Brain microvascular endothelial cell (primary cell): Measurements from ENCODE around the gene PKHD1.

Source experiments
- DNase-seq: peaks from one replicate; pipeline ENCODE4 v3.0.0-alpha.2; 2020
- H3K27ac ChIP-seq: fragments of 250-450 bp; sonication (Bioruptor Pico); 2 replicates; pipeline ENCODE4 v1.5.1; 2020; ENCODE audit warnings: mild to moderate bottlenecking, moderate library complexity
- H3K27me3 ChIP-seq: fragments of 250-450 bp; sonication (Bioruptor Pico); replicated peaks from 2 replicates; pipeline ENCODE4 v1.5.1; 2020; ENCODE audit warnings: mild to moderate bottlenecking
- H3K36me3 ChIP-seq: fragments of 250-450 bp; sonication (Bioruptor Pico); replicated peaks from 2 replicates; pipeline ENCODE4 v1.5.1; 2020; ENCODE audit warnings: mild to moderate bottlenecking
- H3K4me3 ChIP-seq: 2 replicates; pipeline ENCODE4 v1.5.1; 2011; ENCODE audit warnings: low read depth, mild to moderate bottlenecking, control low read depth, low read length, moderate library complexity
- CTCF ChIP-seq: IDR thresholded peaks from 2 replicates; pipeline ENCODE4 v1.5.1; 2011; ENCODE audit warnings: low read depth, mild to moderate bottlenecking, moderate library complexity, low read length, control low read depth, inconsistent platforms; ENCODE audit errors: missing control alignments
- in situ Hi-C: cut with HindIII; loops from 2 replicates; pipeline ENCODE4 v1.10.0; 2017; ENCODE audit warnings: low sequenced_read_pairs, low pct_ligation_motif_present

The PKHD1 gene

GRCh38 chr6:51910851-51911250 lies 176.6 kb downstream of the PKHD1 start:
- no peak for DNase-seq
- in situ Hi-C loops, result no loop called here
- Histone ChIP-seq H3K27me3 (no peaks in the 10 kb centered on the region), H3K36me3 (no peaks in the 10 kb centered on the region), H3K4me3 (no peak overlapping the region), H3K27ac (no peak overlapping the region)
- TF ChIP-seq CTCF, result no peak

DNA sequence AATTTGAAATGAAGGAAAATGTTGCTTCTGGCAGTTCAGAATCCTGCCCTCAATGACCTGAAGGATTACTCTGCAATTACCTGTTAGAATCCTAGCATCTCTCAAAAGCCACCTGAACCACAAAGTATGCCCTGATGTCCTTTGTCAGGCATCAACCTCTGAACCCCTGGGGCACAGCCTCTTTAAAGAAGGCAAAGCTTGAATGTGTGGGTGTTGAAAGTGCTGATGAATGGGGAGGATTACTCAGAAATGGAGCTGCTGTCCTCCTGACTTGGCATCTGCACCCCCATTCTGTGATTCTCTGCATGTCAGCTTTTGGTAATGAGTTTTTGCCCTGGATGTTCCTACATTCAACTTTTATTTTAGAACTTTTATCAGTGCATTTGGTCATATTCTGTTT lies 179.2 kb downstream of the PKHD1 start:
- no peak overlapping the region for H3K4me3 ChIP-seq
- H3K27me3 ChIP-seq, result no peaks in the 10 kb centered on the region
- no peak overlapping the region for H3K27ac ChIP-seq
- no peaks in the 10 kb centered on the region for H3K36me3 ChIP-seq
- no peak for TF ChIP-seq CTCF
- DNase-seq, result no peak
- in situ Hi-C loops, result no loop called here

DNA sequence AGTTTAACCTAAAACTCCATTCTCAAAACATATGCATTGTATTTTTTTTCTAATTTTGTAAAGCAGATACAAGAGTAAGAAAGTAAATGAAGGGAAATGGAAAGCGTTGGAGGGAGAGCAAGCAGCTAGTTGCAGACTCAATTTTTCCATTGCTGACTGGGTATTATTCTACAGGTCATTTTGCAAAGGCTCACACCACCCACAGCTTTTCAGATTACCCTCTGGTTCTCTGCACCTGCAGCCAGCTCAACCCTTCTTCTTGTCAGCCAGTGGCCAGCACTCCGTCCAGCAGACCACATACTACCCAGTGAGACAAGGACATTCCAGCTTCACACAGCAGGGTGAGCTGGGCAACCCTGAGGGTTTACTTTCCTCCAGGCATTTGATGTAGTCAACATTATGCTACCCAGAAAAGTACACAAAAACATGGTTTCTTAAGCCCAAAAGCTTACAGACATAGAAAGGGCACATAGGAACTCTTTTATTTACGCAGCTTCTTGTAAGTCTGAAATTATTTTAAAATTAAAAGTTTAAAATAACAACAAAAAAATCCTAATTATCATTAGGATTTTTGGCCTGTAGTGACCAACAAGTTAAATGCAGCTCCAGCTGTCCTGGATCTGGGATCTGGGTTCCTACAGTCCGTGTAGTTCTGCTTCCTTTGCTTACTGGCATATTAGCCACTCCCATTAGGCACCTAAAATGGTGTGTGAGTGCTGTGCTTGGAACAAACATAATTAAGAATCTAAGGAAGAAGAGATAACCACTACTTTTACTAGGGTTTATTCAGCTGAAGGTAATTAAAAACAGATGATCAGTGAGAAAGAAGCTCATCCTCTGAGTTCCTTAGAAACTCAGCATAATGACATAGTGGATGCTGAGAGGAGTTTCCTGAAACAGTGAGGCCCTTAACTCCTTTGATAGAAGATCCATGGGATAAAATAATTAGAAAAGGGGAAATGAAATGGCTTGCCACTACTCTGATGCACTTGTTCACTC lies 185.3 kb downstream of the PKHD1 start:
- no peak overlapping the region for H3K4me3 ChIP-seq
- TF ChIP-seq CTCF, result no peak
- no peaks in the 10 kb centered on the region for H3K36me3 ChIP-seq
- in situ Hi-C loops, result no loop called here
- H3K27ac ChIP-seq, result no peak overlapping the region
- DNase-seq, result no peak
- H3K27me3 ChIP-seq, result no peaks in the 10 kb centered on the region

DNA sequence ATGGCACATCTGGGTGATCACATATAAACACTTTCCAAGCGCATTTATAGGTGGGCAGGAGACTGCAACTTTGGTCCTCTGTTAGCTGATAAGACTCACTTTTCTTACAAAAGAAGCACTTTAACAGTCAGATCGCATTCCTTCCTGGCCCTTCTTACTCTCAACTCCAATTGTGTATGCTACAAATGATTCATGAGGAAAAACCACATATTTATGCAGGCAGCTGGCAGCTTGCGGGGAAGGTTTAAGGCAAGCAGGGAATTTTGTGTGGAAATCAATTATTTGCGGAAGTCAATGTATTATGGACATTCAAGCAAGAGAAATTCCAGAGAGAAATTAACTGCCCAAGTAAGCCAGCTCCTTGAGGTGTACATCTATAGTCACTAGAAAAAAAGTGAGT lies 194.0 kb downstream of the PKHD1 start:
- no peaks in the 10 kb centered on the region for H3K36me3 ChIP-seq
- no peak overlapping the region for H3K27ac ChIP-seq
- no peak overlapping the region for H3K4me3 ChIP-seq
- in situ Hi-C loops, result no loop called here
- no peaks in the 10 kb centered on the region for H3K27me3 ChIP-seq
- TF ChIP-seq CTCF, result no peak
- DNase-seq, result no peak

- DNase-seq, result no peak
- Histone ChIP-seq H3K27ac (no peak overlapping the region), H3K4me3 (no peak overlapping the region), H3K27me3 (no peaks in the 10 kb centered on the region), H3K36me3 (no peaks in the 10 kb centered on the region)
- in situ Hi-C loops, result no loop called here
- no peak for TF ChIP-seq CTCF
Measured at GRCh38 chr6:51892750-51893149, 194.7 kb downstream of the PKHD1 start.
